NCI-H128 (cell line): ENCODE results near the gene RTF2.

Source experiments
- DNase-seq: peaks from one replicate; lab custom pipeline; 2025; ENCODE audit not compliant: unreplicated experiment; lab: John Stamatoyannopoulos, UW

Gene RTF2

GRCh38 chr20:56437196-56437960 lies 31.0 kb upstream of the RTF2 start:
- DNase-seq: no peak

- no peak for DNase-seq
These were observed 30.1 kb upstream of the RTF2 start for GRCh38 chr20:56438284-56438683.

GRCh38 chr20:56439771-56440291 lies 28.6 kb upstream of the RTF2 start:
- no peak for DNase-seq

GRCh38 chr20:56440346-56441007 lies 27.9 kb upstream of the RTF2 start:
- DNase-seq: no peak

GRCh38 chr20:56442389-56443365 lies 25.8 kb upstream of the RTF2 start:
- DNase-seq: no peak

- DNase-seq: no peak
These were observed 24.5 kb upstream of the RTF2 start for GRCh38 chr20:56443654-56444540.

GRCh38 chr20:56445130-56445529 lies 23.3 kb upstream of the RTF2 start:
- no peak for DNase-seq

GRCh38 chr20:56445540-56445939 lies 22.9 kb upstream of the RTF2 start:
- DNase-seq: no peak

- DNase-seq: no peak
These were observed 21.2 kb upstream of the RTF2 start for GRCh38 chr20:56447227-56447626.

GRCh38 chr20:56449459-56449858 lies 19.0 kb upstream of the RTF2 start:
- DNase-seq: no peak

GRCh38 chr20:56451056-56451765 lies 17.2 kb upstream of the RTF2 start:
- no peak for DNase-seq

GRCh38 chr20:56453352-56453751 lies 15.1 kb upstream of the RTF2 start:
- no peak for DNase-seq

GRCh38 chr20:56454754-56455153 lies 13.7 kb upstream of the RTF2 start:
- DNase-seq: no peak

- no peak for DNase-seq
These were observed 10.1 kb upstream of the RTF2 start for GRCh38 chr20:56458206-56458821.

- no peak for DNase-seq
These were observed 8.0 kb upstream of the RTF2 start for GRCh38 chr20:56460459-56460858.

- no peak for DNase-seq
These were observed 6.9 kb upstream of the RTF2 start for GRCh38 chr20:56461576-56461975.

GRCh38 chr20:56463428-56463827 lies 5.0 kb upstream of the RTF2 start:
- DNase-seq: no peak

GRCh38 chr20:56465997-56466396 lies 2.4 kb upstream of the RTF2 start:
- DNase-seq: no peak

- DNase-seq: no peak
These were observed 485 bp upstream of the RTF2 start for GRCh38 chr20:56467968-56468315.
